ENCODE data around the gene PTGDS.

Gene PTGDS

GRCh38 chr9:136981588-136982231, 4.4 kb downstream of the PTGDS start:
- ChIA-PET CTCF (no interaction called here), POLR2A (interaction anchor here (1.6 to 1.7 kb wide), 2 partner anchors 10 to 11 kb away, joined by 5 to 12 read pairs; no protein-coding TSS in a partner anchor)
- no peak for DNase-seq (ENCODE audit: extremely low spot score)
- TF ChIP-seq FOXM1 (IDR thresholded peaks at IDR 0.05; ENCODE audit: borderline replicate concordance) = no peak
- TF ChIP-seq FOXK2 (IDR thresholded peaks at IDR 0.05) = no peak
- TF ChIP-seq HDGF (IDR thresholded peaks at IDR 0.05; ENCODE audit: borderline replicate concordance) = no peak

DNA sequence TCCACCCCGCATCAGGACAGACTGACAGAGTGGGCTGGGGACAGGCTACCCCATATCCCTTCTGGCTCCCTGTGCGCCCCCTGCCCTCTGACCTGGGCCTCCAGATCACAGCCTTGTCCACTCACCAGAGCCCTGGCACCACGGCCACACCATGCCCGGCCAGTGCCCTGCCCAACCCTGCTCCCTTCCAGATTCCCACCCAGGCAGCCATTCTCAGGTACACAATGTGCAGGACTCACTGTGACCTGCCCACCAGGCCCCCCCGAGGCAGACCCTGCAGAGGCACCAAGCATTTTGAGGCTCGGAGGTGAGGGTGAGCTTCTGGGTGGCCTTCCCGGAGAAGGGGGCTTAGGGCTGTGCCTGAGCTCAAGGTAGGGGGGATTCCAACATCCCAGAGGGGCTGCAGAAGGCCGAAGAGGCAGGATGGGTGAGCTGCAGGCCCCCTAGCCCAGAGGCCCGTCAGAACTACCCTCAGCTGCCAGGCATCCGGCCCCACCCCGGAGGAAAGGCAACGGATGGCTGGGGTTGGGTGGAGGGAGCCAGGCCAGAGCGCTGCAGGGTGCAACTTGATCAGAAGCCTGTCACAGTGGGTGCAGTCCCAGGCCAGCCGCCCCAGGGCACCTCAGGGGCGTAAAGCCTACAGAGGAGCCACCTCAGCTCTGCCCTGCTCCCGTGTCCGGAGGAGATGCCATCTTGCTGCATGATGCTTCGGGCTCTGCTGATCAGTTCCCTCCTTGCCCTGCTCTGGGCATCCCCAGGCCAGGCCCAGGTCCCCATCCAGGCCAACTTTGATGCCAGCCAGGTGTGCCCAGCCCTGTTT, 5.1 kb downstream of the PTGDS start, which contains the start of gene LCNL1:
Gene LCNL1 (plus strand): TSS at position 762 of the 820 bp plus-strand sequence. CDS start 594 bp downstream, outside the sequence.
- ChIA-PET CTCF (no interaction called here), POLR2A (interaction anchor here (1.6 to 1.7 kb wide), 2 partner anchors 9 to 11 kb away, joined by 5 to 12 read pairs; no protein-coding TSS in a partner anchor)
- no peak for DNase-seq (ENCODE audit: extremely low spot score)
- TF ChIP-seq CTBP1 (IDR thresholded peaks at IDR 0.05; ENCODE audit: borderline replicate concordance) = no peak
- TF ChIP-seq FOXA1 (IDR thresholded peaks at IDR 0.05) = no peak
- no peak for TF ChIP-seq ELF4 (IDR thresholded peaks at IDR 0.05)
- TF ChIP-seq FOXM1 (IDR thresholded peaks at IDR 0.05; ENCODE audit: borderline replicate concordance) = no peak
- no peak for TF ChIP-seq NFRKB (IDR thresholded peaks at IDR 0.05)
- TF ChIP-seq, protein P1, sequence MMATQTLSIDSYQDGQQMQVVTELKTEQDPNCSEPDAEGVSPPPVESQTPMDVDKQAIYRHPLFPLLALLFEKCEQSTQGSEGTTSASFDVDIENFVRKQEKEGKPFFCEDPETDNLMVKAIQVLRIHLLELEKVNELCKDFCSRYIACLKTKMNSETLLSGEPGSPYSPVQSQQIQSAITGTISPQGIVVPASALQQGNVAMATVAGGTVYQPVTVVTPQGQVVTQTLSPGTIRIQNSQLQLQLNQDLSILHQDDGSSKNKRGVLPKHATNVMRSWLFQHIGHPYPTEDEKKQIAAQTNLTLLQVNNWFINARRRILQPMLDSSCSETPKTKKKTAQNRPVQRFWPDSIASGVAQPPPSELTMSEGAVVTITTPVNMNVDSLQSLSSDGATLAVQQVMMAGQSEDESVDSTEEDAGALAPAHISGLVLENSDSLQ (IDR thresholded peaks at IDR 0.05) = no peak
- TF ChIP-seq HDGF (IDR thresholded peaks at IDR 0.05; ENCODE audit: borderline replicate concordance) = no peak
- no peak for TF ChIP-seq ARNT (IDR thresholded peaks at IDR 0.05)
- no peak for TF ChIP-seq SP1 (IDR thresholded peaks at IDR 0.05)
- TF ChIP-seq L3MBTL2 (conservative IDR thresholded peaks at IDR 0.05) = no peak

DNA sequence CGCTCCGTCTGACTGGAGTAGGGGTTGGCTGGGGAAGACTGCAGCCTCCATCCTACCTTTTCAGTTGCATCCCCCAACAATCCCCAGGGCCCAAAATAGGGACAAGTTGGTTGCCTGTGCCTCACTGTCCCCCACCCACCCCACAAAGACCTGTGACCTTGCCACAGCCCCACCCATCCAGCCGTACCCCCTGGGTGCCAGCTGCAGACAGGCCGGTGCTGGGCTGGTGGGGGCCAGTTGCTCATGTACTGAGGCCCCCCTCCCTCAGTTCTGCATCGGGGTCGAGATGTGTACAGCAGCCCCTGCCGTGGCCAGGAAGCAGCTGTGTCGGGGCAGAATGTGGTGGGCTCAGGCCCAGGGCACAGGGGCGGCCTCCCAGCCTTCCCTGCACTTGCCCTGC, 5.9 kb downstream of the PTGDS start:
- ChIA-PET CTCF (no interaction called here), POLR2A (no interaction called here)
- TF ChIP-seq FOXM1 (IDR thresholded peaks at IDR 0.05; ENCODE audit: borderline replicate concordance) (no peak), ELF4 (IDR thresholded peaks at IDR 0.05) (no peak), FOXA1 (IDR thresholded peaks at IDR 0.05) (no peak), L3MBTL2 (conservative IDR thresholded peaks at IDR 0.05) (no peak), FOXK2 (IDR thresholded peaks at IDR 0.05) (no peak), SP1 (IDR thresholded peaks at IDR 0.05) (no peak), BHLHE40 (IDR thresholded peaks at IDR 0.05; ENCODE audit: borderline replicate concordance) (no peak), ZNF384 (IDR thresholded peaks at IDR 0.05) (no peak), ARNT (IDR thresholded peaks at IDR 0.05) (no peak)
- TF ChIP-seq, protein P1 (IDR thresholded peaks at IDR 0.05) = no peak
- no peak for DNase-seq (ENCODE audit: extremely low spot score)

DNA sequence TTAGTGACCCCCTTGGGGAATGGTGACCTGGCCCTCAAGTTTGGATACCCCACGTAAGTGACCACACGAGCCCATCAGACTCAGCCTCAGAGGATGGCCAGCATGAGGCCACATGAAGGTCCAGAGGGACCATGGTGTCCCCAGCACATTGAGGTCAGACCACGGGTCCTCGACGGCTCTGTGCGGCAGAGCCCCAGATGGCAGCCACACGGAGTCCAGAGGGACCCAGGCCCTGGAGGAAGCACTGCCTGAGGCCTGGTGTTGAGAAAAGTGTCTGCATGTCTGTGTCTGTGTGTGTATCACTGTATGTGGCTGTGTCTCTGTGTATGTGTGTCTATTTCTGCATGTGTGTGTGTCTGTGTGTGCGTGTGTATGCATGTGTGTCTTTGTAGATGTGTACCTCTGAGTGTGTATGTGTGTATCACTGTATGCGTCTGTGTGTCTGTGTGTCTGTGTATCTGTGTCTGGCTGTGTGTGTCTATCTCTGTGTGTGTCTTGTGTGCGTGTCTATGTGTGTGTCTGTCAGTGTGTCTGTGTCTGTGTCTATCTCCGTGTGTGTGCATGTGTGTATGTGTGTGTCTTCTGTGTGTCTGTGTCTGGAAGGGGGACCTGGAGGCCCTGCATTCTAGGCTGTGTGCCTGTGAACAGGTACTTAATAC, 6.5 kb downstream of the PTGDS start:
- DNase-seq (ENCODE audit: extremely low spot score) = no peak
- CTCF ChIA-PET = no interaction called here
- POLR2A ChIA-PET = no interaction called here
- TF ChIP-seq ARNT (IDR thresholded peaks at IDR 0.05) (no peak), FOXK2 (IDR thresholded peaks at IDR 0.05) (no peak), ELF4 (IDR thresholded peaks at IDR 0.05) (no peak), SUZ12 (IDR thresholded peaks at IDR 0.05) (no peak), CTBP1 (IDR thresholded peaks at IDR 0.05; ENCODE audit: borderline replicate concordance) (no peak), HDGF (IDR thresholded peaks at IDR 0.05; ENCODE audit: borderline replicate concordance) (no peak), SP1 (IDR thresholded peaks at IDR 0.05) (no peak), NFRKB (IDR thresholded peaks at IDR 0.05) (no peak), FOXA1 (IDR thresholded peaks at IDR 0.05) (no peak)

GRCh38 chr9:136984464-136985026, 7.2 kb downstream of the PTGDS start:
- no peak for DNase-seq (ENCODE audit: extremely low spot score)
- POLR2A ChIA-PET = no interaction called here
- CTCF ChIA-PET = no interaction called here
- TF ChIP-seq ARNT (IDR thresholded peaks at IDR 0.05) (no peak), NFRKB (IDR thresholded peaks at IDR 0.05) (no peak), SUZ12 (IDR thresholded peaks at IDR 0.05) (no peak), HDGF (IDR thresholded peaks at IDR 0.05; ENCODE audit: borderline replicate concordance) (no peak), L3MBTL2 (conservative IDR thresholded peaks at IDR 0.05) (no peak), ZNF384 (IDR thresholded peaks at IDR 0.05) (no peak), SP1 (IDR thresholded peaks at IDR 0.05) (no peak), BHLHE40 (IDR thresholded peaks at IDR 0.05; ENCODE audit: borderline replicate concordance) (no peak), LEF1 (IDR thresholded peaks at IDR 0.05; ENCODE audit: borderline replicate concordance) (no peak), FOXA1 (IDR thresholded peaks at IDR 0.05) (no peak), CTBP1 (IDR thresholded peaks at IDR 0.05; ENCODE audit: borderline replicate concordance) (no peak), FOXM1 (IDR thresholded peaks at IDR 0.05; ENCODE audit: borderline replicate concordance) (no peak), TARDBP (IDR thresholded peaks at IDR 0.05) (no peak), ELF4 (IDR thresholded peaks at IDR 0.05) (no peak), FOXK2 (IDR thresholded peaks at IDR 0.05) (no peak)
- TF ChIP-seq, protein P1 (IDR thresholded peaks at IDR 0.05) = no peak
